B cell (primary cell): ENCODE data around the gene ENSA. TPM values are rescaled to one million over a fixed set of nuclear protein-coding genes. Genes with fewer than 3 reads are reported as not detected.
"Not testable (repeated sequence)": the region's sequence is repeated elsewhere in the genome, so short reads cannot be mapped to it uniquely, and the experiment has no call there.

ENCODE experiments used
- ATAC-seq: fragments of 200-7000 bp; cut with Tn5 transposase; one replicate; pipeline ENCODE4 v1.10.0; 2021; ENCODE audit warnings: low read depth, mild to moderate bottlenecking, moderate number of reproducible peaks, moderate library complexity
- CTCF ChIA-PET: fragments of 350-600 bp; sonication (Branson Sonifier 250); formaldehyde crosslinking; loops from one replicate; lab custom pipeline; 2021; ENCODE audit warnings: antibody characterized with exemption, inconsistent platforms; lab: Charles Lee
- POLR2A ChIA-PET: fragments of 350-600 bp; sonication (Branson Sonifier 250); formaldehyde crosslinking; loops from one replicate; lab custom pipeline; 2021; ENCODE audit warnings: antibody characterized with exemption; lab: Charles Lee
- DNase-seq: peaks from one replicate; pipeline ENCODE4 v3.0.0; 2013
- H2AFZ ChIP-seq: 2 replicates; pipeline ENCODE4 v1.6.1; 2012; ENCODE audit warnings: mild to moderate bottlenecking, low read depth, low read length; ENCODE audit not compliant: insufficient read depth, poor library complexity, severe bottlenecking
- H3K27ac ChIP-seq, 2 donors: 1 replicate in 1 of 2; 2 replicates in 1 of 2; pipeline ENCODE4 v1.5.1; 2012 to 2013; ENCODE audit warnings: low read length in 2 of 2, mild to moderate bottlenecking in 2 of 2, moderate library complexity in 1 of 2
- H3K27me3 ChIP-seq, 4 experiments: fragments of 200-600 bp in 1 of 4; sonication (generic) in 1 of 4; replicated peaks in 1 of 4; 1 replicate in 2 of 4; 2 replicates in 2 of 4; pipeline versions ENCODE4 v1.6.1 to v1.7.0; 2013 to 2016; ENCODE audit warnings: low read length in 3 of 4, mild to moderate bottlenecking in 2 of 4, mixed read lengths in 1 of 4, moderate library complexity in 1 of 4; ENCODE audit not compliant: insufficient read depth in 4 of 4, control insufficient read depth in 3 of 4; ENCODE audit errors: control extremely low read depth in 1 of 4
- H3K36me3 ChIP-seq, 2 experiments: replicated peaks in 1 of 2; 1 replicate in 1 of 2; 2 replicates in 1 of 2; pipeline versions ENCODE4 v1.6.1 to v1.7.1; 2013; ENCODE audit warnings: low read length in 1 of 2; ENCODE audit not compliant: insufficient read depth in 2 of 2, control insufficient read depth in 1 of 2; ENCODE audit errors: control extremely low read depth in 1 of 2, extremely low read depth in 1 of 2
- H3K4me1 ChIP-seq, 2 donors: fragments of 200-600 bp in 1 of 2; sonication (generic) in 1 of 2; 1 replicate in 1 of 2; 2 replicates in 1 of 2; pipeline versions ENCODE4 v1.5.1 to v1.6.1; 2013 to 2017; ENCODE audit warnings: low read length in 2 of 2; ENCODE audit not compliant: control insufficient read depth in 2 of 2, insufficient read depth in 2 of 2
- H3K4me2 ChIP-seq: replicated peaks from 2 replicates; pipeline ENCODE3; 2012; ENCODE audit warnings: mild to moderate bottlenecking, low read depth, low read length; ENCODE audit not compliant: poor library complexity, severe bottlenecking
- H3K4me3 ChIP-seq, 5 experiments: fragments of 200-600 bp in 1 of 5; sonication (generic) in 1 of 5; 1 replicate in 3 of 5; 2 replicates in 2 of 5; pipeline versions ENCODE4 v1.5.1 to v1.7.0; 2011 to 2016; ENCODE audit warnings: low read length in 4 of 5, mild to moderate bottlenecking in 4 of 5, low read depth in 2 of 5, control low read depth in 1 of 5, moderate library complexity in 1 of 5; ENCODE audit not compliant: insufficient read depth in 1 of 5; ENCODE audit errors: control extremely low read depth in 1 of 5, extremely low read depth in 1 of 5
- H3K79me2 ChIP-seq: fragments of 200-600 bp; sonication (generic); one replicate; pipeline ENCODE4 v1.6.0; 2016; ENCODE audit warnings: low read length; ENCODE audit not compliant: control insufficient read depth, insufficient read depth
- H3K9ac ChIP-seq: fragments of 200-600 bp; sonication (generic); 2 replicates; pipeline ENCODE4 v1.6.1; 2017; ENCODE audit warnings: mild to moderate bottlenecking, low read length, moderate library complexity
- H3K9me3 ChIP-seq, 3 donors: one replicate each; pipeline versions ENCODE4 v1.6.1 to v1.7.1; 2013; ENCODE audit warnings: low read length in 2 of 3; ENCODE audit not compliant: control insufficient read depth in 2 of 3, insufficient read depth in 1 of 3; ENCODE audit errors: control extremely low read depth in 1 of 3
- H4K20me1 ChIP-seq: 2 replicates; pipeline ENCODE4 v1.6.0; 2012; ENCODE audit warnings: mild to moderate bottlenecking, low read length; ENCODE audit not compliant: insufficient read depth, control insufficient read depth, poor library complexity, severe bottlenecking
- H3K27ac Mint-ChIP-seq: one replicate; pipeline ENCODE4 v1.8.0; 2021; ENCODE audit warnings: mixed read lengths
- H3K27me3 Mint-ChIP-seq: one replicate; pipeline ENCODE4 v1.8.0; 2021; ENCODE audit warnings: mixed read lengths
- H3K4me1 Mint-ChIP-seq: one replicate; pipeline ENCODE4 v1.8.0; 2021; ENCODE audit warnings: mixed read lengths
- H3K4me3 Mint-ChIP-seq: one replicate; pipeline ENCODE4 v1.8.0; 2021; ENCODE audit warnings: mixed read lengths
- H3K9me3 Mint-ChIP-seq: one replicate; pipeline ENCODE4 v1.8.0; 2022; ENCODE audit warnings: mixed read lengths; ENCODE audit not compliant: insufficient read depth
- CTCF ChIP-seq: fragments of 200-600 bp; IDR thresholded peaks from one replicate; pipeline ENCODE4 v1.8.0; 2022; ENCODE audit warnings: antibody characterized with exemption, mild to moderate bottlenecking
- EZH2 ChIP-seq: IDR thresholded peaks from 2 replicates; pipeline ENCODE4 v1.6.1; 2012; ENCODE audit warnings: borderline replicate concordance, low read depth, mild to moderate bottlenecking, moderate library complexity, low read length; ENCODE audit not compliant: insufficient read depth, poor library complexity, severe bottlenecking
- WGBS: methylation state at CpG from one replicate; pipeline ENCODE4 v1.1.5; 2013; ENCODE audit warnings: missing lambda C conversion rate; ENCODE audit not compliant: insufficient coverage; 5-methylcytosine and 5-hydroxymethylcytosine counted together
- intact Hi-C: fragments of 100-400 bp; cut with micrococcal nuclease; formaldehyde crosslinking; loops from one replicate; pipeline ENCODE4 v1.10.0; 2022
- polyA plus RNA-seq: library from polyadenylated mRNA; depleted of rRNA; stranded (reverse); fragments of >200 nt; gene quantifications from 2 replicates; pipeline ENCODE4 v1.2.3, GENCODE V29; 2012
- total RNA-seq, 2 donors: library from RNA; stranded (reverse); fragments of 120-200 nt in 1 of 2; gene quantifications; 1 replicate in 1 of 2; 2 replicates in 1 of 2; pipeline versions ENCODE4 v1.2.3 to v1.2.4, GENCODE V29; 2013 to 2022

Gene ENSA
- total and polyA plus RNA-seq, 2 donors (not counting 1 experiment from before 2014, with no cell fraction given), result 85.5 to 115 TPM

GRCh38 chr1:150580966-150581365 is 48.4 kb downstream of the ENSA start:
- H3K27me3 ChIP-seq, ATAC-seq, DNase-seq, H3K9me3 Mint-ChIP-seq, H3K9ac ChIP-seq, H3K27ac ChIP-seq, H3K27me3 Mint-ChIP-seq, H3K4me2 ChIP-seq, H2AFZ ChIP-seq, H3K4me3 ChIP-seq, H3K9me3 ChIP-seq, intact Hi-C loops: not testable (repeated sequence)
- H3K36me3 ChIP-seq, result peaks cover 0 to 31% of the 10 kb centered on the region in 2 experiments
- peaks cover 34% of the 10 kb centered on the region for H4K20me1 ChIP-seq
- ChIA-PET CTCF (interaction anchor here (1.6 to 19.2 kb wide), 4 partner anchors 19 to 45 kb away, joined by 4 to 497 read pairs (median 82); no protein-coding TSS in a partner anchor), POLR2A (interaction anchor here (2.8 to 11.2 kb wide), 2 partner anchors 16 to 48 kb away, joined by 18 to 371 read pairs; partner anchors contain the start of gene ENSA)
- H3K79me2 ChIP-seq, result peaks cover 50% of the 10 kb centered on the region
- peaks cover 11 to 21% of the 10 kb centered on the region in 2 donors for H3K4me1 ChIP-seq
- H3K27ac Mint-ChIP-seq, result peak overlapping the region; percentile 97
- WGBS, result 83% methylated on average over 2 of the region's 3 CpGs
- H3K4me3 Mint-ChIP-seq, result peak overlapping the region; percentile 85
- peaks cover 33% of the 10 kb centered on the region for H3K4me1 Mint-ChIP-seq

- Histone ChIP-seq H3K36me3 (peaks cover 0 to 39% of the 10 kb centered on the region in 2 experiments), H3K27ac (peak overlapping the region; percentile 83 to 97), H3K4me2 (peak overlapping the region; percentile 86), H3K9ac (peak overlapping the region; percentile 94), H3K9me3 (peaks cover 0 to 3% (median 0%) of the 10 kb centered on the region in 3 donors), H3K4me3 (peak overlapping the region; percentile 49 to 98 (median 85)), H3K27me3 (no peaks in the 10 kb centered on the region), H3K79me2 (peaks cover 59% of the 10 kb centered on the region), H3K4me1 (peaks cover 20 to 30% of the 10 kb centered on the region in 2 donors), H2AFZ (peak overlapping the region; percentile 74), H4K20me1 (peaks cover 43% of the 10 kb centered on the region)
- intact Hi-C loops, result loop anchor here (1.0 kb wide), 4 partner anchors 18 to 49 kb away; partner anchors contain the start of gene ENSA
- POLR2A ChIA-PET, result interaction anchor here (0.6 to 11.2 kb wide), 11 partner anchors 9 to 714 kb away, joined by 3 to 371 read pairs (median 5); partner anchors contain the start of genes ADAMTSL4, ENSA, GOLPH3L and RPRD2
- peaks cover 42% of the 10 kb centered on the region for H3K4me1 Mint-ChIP-seq
- no peaks in the 10 kb centered on the region for H3K9me3 Mint-ChIP-seq
- no peak for DNase-seq
- H3K27me3 Mint-ChIP-seq, result no peaks in the 10 kb centered on the region
- TF ChIP-seq CTCF (no peak), EZH2 (no peak)
- peak overlapping the region; percentile 85 for H3K4me3 Mint-ChIP-seq
- WGBS, result 87% methylated on average over 6 of the region's 15 CpGs
- ATAC-seq, result no peak
- CTCF ChIA-PET, result interaction anchor here (0.6 to 19.2 kb wide), 11 partner anchors 9 to 119 kb away, joined by 3 to 497 read pairs (median 6); partner anchors contain the start of gene ENSA
- peak overlapping the region; percentile 97 for H3K27ac Mint-ChIP-seq
These were observed 49.3 kb downstream of the ENSA start for GRCh38 chr1:150579945-150580642.
